GM19372 (cell line): ENCODE data around the gene PHC3.
"Not testable (repeated sequence)": the region's sequence is repeated elsewhere in the genome, so short reads cannot be mapped to it uniquely, and the experiment has no call there.

Experiments
- ATAC-seq: cut with Tn5 transposase; IDR thresholded peaks from one replicate; pipeline ENCODE4 v1.9.1; 2021; ENCODE audit warnings: mild to moderate bottlenecking, low read depth, moderate library complexity; ENCODE audit not compliant: unreplicated experiment

PHC3 gene

DNA sequence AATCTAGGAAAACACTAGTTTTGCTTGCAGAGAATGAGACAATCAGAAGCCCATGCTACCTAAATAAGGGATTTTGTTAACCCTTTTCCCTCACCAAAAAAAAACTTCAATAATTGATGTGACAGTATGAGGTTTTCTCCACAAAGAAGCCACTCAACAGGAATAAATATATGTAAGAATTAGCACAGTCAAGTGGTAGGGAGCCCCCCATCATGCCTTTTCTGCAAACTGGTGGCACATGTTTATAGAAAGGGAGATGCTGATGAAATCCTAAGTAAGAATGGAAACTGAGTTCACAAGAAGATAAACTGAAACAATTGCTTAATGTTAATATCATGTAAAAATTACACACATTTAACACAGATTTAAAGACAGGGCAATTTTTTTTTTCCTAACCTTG, 51.0 kb downstream of the PHC3 start:
- ATAC-seq = no peak

DNA sequence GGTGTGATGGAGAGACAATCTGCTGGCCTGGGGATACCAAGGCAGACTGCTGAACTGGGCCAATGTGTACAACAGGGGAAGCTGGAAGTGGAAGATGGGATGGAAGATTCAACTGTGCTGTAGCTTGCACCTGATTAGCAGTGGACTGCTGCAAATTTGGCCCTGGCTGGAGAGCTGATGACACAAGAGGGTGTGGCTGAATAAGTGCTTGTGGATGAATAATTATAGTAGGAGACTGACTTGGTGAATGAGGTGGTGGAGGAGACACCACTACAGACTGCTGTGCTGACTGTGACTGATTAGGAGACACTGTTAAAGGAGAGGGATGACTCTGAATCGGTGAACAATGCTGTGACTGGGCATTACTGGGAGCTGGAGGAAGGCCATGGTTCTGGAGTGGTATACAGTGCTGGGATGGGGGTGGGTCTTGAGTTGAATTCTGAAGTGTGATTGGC, 52.5 kb downstream of the PHC3 start:
- ATAC-seq = peak; percentile 43

DNA sequence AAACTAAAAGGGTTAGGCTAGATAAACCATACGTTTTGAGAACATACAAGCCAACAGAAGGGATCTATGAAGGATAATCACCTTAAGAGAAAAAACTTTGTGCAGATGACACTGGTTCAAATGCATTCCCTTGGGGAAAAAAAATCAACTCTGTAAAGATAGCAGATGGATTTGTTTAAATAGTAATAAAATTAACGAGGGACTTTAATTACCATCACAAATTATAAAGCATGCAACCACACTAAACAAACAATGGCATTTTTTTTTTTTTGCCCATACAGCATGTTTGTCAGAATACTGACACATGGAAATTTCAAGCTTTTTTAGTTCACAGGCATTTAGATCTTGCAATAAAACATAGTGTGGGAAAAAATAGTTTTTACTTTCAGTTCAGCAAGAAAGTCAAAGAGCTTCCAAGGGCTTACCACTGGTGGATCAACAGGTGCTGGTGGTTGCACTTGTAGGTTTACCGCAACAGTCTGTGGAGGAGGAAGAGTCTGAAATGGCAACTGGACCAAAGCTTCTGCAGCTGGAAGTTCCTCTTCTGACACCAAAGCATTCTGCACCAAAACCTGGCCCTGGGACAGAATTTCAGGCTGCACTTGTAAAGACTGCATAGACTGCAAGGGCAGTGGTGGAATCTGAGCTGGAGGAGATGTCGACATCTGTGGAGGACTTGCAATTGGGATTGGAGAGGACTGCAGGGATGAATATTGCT, 53.1 kb downstream of the PHC3 start:
- peak; percentile 92 for ATAC-seq

DNA sequence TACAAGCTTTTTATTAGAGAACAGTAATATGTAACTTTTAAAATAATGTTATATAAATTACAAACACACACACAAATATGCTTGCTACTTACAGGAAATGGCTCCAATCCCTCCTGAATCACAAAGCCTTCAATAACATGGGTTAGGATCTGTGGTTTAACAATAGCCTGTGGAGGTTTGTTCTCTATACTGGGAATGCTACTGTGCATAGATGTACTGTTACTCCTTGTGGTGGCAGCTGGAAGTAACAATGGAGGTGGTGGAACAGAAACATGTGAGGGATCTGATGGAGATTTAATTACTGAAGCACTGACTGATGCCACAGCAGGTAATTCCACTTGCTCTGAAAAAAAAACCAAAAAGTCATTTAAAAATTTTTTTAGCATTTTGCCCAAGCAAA, 64.4 kb downstream of the PHC3 start:
- ATAC-seq = no peak

DNA sequence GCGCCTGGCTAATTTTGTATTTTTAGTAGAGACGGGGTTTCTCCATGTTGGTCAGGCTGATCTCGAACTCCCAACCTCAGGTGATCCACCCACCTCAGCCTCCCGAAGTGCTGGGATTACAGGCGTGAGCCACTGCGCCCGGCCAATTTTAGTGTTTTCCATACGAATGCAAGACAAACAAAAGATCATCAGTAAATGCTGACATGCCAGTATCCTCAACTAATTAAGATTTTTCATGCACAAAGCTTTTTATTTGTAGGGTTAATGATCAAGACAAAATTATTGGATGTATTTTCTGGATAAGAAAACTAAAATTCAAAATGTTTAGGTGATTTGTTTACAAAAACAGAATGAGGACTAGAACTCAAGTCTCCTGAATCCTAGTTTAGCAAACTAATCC, 67.4 kb downstream of the PHC3 start:
- ATAC-seq = not testable (repeated sequence)

DNA sequence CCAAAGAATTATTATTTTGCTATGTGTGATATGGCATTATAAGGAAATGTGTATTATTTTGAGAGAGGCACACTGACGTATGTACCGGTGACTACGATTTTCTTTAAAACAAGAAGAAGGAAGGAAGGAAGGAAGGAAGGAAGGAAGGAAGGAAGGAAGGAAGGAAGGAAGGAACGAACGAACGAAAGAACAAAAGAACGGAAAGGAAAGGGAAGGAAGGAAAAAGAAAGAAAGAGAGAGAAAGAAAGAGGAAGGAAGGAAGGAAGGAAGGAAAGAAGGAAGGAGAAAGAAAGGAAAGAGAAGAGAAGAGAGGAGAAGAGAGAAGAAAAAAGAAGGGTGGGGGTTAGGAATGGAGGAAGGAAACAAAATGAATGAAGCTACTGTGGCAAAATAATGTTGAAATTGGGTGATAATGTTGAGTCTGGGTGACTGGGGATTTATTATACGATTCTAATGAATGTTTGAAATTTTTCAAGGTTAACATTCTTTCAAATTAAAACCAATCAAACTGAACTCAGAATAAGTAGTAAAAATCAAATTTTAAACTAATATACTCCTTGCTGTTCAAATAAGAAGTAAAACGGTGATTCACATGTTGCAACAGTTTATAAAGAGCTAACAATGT, 70.3 kb downstream of the PHC3 start:
- no peak for ATAC-seq

DNA sequence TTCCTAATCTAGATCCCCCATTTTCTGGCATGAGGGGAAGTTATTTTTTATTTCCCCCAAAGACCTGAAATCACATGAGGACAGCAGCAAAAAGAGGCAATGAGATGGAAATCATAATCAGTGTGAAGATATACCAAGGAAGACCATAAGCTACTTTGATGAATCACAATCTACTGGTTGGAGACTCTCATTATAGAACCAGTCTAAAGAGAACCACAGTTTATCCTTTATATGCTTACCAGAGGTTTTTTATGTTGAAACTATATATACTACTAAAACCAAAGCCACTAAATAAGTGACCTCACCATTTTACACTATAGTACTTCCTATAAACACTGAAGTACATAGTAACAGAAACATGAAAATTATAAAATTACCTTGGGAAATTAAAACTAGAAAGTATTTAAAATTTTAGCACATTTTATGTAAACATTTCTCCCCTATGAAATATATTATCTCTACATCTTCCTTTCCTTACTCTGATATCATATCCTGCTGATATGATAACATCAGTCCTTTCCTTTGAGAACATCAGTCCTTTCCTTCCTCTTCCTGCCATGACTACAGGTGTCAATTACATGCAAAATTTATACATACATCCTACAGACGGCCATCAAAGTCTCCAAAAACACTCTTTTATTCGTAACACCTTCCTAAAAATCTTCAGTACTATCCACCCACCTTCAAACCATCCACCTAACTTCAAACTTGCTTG, 71.8 kb downstream of the PHC3 start:
- ATAC-seq = no peak

DNA sequence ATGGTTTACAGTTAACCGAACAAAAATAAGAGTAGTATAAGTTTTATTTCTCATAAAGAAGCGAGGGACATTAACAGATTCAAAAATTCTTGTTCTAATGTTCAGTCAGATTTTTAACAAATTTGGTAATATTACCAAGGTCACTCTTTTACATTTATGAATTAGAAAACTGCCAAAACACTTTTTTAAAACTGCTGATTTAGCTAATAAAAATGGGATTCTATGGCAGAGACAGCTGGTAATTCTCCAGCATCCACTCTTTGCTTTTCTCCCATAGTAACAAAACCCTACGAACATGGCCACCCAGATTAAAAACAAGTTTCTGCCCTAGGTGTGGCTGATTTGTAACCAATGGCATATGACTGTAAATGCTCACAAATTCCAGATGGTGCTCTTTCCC, 72.6 kb downstream of the PHC3 start:
- ATAC-seq = no peak

DNA sequence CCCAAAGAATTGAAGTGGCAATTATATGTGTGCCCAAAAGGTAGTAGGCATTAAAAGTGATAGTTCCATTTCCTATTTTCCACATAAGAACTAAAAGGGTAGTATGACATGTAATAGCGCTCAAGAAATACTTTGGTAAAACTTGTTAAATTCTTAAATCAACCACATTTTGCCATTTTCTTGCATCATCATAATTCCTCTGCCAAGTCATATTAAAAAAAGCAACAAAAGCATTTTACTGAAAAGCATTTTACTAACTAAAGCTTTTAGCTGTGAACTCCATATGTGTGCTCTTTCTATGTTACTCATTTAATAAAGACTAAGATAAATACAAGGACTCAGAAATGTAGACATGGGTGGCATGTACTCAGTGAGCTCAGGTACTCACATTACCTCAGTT, 73.6 kb downstream of the PHC3 start:
- no peak for ATAC-seq

DNA sequence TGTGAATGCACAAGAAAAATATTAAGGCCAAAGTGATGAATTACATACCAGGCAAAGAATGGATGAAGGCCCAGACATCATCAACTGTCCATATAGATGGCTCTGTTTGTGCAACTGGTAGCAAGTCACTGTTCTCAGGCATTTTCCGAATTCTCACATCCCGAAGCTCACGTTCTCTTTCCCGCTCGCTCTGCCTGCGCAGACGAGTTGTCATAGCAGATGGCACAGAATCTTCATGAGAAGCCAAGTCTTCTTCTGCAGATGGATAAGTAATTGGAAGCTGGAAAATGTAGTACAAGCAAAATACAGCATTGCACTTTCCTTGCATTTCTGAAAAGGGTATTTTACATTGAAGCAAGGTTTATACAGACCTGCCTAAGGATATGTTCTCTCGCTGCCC, 79.1 kb downstream of the PHC3 start:
- no peak for ATAC-seq

DNA sequence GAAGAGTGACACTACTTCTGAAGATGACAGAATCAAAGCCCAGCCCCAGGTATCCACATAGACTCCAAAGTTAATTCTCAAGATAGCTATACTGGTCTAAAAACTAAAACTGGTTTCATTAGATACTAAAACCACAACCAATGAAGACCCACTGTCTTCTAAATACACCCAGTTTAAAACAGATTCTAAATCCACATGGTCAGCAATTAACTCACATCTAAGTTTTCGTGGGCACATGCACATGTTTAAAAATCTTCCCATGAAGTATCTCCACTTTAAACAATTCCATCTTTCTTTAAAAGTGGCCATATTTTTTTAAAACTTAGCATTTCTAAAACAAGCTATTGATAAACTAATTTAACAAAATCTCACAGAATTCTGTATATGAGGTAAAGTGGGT, 80.6 kb downstream of the PHC3 start:
- no peak for ATAC-seq

DNA sequence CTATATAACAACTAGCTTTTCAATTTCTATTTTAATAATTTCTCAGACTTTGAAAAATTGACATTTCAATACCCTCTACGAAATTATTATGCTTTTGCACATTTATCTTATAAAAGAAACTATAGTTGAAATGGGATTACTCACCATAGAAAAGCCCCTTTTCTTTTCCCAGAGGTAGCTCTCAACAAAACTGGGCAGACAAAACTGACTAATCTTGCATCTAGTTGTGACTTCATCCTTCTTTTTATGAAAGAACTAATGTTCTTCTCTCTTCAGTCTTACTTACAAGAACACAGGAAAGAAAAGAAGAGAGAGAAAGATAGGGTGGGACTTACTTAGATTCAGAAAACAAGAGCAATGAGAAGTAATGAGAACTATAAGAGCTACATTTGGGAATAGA, 82.8 kb downstream of the PHC3 start:
- no peak for ATAC-seq

DNA sequence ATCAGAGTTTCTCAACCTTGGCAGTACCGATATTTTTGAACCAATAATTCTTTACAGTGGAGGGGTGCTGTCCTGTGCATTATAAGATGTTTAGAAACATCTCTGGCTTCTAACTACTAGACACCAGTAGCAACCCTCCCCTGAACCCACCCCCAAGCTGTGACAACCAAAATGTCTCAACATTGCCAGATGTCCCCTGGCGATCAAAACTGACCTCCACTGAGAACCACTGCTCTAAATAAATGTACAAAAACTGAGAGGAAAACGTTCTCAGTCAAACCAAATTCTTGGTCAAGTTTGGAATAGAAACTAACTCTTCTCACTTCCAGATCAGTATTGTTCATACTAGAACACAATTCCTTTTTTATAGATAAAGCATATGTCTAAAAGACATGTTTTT, 85.2 kb downstream of the PHC3 start:
- no peak for ATAC-seq

DNA sequence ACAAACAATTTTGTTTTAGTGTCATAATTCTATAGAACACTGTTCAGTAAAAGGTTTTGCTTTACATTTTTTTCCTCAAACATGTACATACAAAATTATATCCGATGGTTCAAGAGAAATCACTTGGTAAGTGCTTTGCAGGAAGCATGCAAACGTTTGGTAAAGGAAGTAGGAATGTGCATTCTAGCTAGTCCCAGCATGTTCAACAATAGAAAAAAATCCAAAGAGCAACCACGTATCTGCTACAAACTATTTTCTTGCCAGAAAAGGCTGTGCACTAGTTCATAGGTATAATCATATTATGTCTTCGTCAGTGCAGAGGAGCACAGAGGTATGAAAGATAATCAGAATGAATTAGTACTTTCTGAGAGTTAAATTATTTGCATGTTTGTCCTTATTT, 85.8 kb downstream of the PHC3 start:
- ATAC-seq = no peak

DNA sequence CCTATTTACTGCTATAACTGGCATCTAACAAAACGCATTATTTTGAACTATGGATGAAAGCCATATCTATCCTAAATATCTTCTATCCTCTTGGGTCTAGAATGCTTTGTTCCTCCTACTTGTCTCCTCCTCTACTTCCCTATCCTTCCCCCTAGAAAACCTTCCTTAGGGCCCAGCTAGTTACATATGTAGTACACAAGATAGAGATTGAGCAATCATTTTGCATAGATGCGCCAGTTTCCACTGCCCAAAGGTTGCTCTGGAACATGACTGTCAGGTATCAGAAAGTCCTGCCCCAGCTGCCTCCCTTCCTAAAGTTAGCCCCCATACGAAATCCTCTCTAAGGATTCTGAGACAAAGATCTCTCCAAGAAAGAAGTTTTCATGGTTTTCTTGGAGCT, 88.6 kb downstream of the PHC3 start:
- ATAC-seq = no peak

DNA sequence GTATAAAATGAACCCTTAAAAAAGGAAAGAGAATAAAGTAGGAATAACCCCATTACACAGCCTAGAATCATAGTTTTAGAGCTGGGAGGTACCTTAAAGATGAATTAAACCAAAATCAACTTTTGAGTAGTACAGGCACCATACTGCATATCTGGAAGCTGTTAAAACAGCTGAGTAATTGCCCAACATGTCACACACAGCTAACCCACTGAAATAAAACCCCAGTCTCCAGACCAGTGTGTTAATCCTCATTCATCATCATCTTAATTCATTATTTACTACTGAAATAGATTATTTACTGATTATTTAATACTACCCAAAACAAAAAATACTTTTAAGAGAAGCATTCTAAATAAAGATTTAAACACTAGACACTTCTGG, 90.9 kb downstream of the PHC3 start:
- ATAC-seq = no peak

DNA sequence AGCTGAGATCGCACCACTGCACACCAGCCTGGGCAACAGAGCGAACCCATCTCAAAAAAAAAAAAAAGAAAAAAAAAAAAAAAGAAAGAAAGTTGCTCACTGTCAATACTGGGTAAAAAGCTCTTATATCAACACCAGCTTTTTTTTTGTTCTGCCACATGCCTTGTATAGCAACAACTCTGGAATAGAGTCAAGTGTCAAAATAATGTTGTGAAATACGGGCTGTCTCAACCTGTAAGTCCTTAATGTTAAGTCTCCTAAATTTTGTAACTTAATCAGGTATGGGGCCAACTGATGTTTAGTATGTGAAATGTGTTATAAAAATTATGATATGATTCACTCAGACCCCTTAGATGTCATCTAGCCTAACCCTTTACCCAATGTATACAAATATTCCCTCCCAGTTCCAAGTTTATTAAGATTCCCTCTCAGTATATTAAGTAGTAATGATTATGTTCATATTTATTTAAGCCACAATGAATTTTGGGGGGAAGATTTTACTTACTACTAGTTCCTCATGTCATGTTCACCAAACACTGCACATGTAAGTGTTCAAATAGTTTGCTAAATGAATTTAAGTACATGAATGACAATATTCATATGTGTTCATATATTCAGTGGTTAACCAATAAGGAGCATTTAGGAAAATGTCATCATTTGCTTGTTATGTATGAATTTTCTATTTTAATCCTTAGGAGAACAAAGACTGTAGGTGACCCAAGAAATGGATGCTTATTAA, 91.5 kb downstream of the PHC3 start:
- no peak for ATAC-seq

DNA sequence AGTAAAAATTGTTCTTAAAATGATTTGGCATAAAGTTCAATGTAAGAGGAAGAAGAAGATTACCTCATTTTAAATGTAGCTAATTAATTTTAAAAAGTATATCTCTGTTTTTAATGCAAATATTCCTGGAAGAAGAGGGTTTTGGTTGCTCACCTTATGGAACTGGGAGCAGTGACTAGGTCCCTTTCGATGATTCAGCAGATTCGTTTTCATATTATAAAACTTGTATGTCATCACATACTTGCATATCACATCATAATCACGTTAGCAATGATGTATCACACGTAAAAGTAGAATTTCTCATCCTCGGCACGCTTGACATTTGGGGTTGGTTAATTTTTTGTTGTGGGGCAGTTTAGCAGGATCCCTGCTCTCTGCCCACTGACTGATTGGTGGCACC, 96.1 kb downstream of the PHC3 start:
- no peak for ATAC-seq

DNA sequence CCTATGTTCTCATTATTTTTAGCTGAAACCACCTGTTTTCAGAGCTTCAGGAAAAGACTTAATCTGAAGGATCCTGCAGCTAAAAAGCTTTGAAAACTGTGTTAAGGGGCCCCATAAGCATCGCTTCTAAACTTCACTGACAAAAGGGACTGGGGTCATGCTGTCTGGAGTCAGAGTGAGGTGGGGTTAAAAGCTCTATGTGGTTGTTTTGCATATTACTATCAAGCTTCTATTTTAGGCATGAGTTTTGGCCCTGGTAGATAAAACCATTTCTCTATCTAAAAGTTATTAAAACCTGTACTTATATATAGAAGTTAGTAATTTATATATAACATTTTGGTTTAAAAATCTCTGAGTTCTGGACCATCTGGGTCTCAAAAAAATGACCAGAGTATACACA, 98.2 kb downstream of the PHC3 start:
- no peak for ATAC-seq

DNA sequence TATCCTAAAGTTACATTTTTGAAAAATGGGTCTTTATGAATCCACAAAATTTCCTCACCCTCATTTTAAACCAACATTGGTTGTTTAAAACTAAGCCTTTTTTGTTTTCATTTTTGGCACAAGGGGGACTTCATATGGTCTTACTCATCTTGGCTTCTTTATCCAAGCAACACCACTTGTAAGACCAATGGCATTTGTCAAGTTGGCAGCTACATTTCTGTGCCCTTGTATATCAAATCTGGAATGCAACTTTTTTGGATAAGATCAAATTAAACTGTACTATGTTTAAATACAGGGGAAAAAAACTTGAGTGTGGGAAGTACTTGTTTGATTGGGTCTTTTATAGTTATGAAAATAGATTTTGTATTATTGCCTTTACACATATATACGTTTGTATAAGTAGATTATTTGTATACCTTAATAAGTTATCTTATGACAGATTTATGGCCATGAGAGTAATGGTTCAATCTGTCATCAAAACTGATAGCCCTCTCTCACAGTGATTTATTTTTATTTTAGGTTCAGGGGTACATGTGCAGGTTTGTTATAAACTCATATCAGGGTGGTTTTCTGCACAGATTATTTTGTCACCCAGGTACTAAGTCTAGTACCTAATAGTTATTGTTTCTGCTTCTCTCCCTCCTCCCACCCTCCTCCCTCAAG, 100.3 kb downstream of the PHC3 start:
- ATAC-seq = no peak

DNA sequence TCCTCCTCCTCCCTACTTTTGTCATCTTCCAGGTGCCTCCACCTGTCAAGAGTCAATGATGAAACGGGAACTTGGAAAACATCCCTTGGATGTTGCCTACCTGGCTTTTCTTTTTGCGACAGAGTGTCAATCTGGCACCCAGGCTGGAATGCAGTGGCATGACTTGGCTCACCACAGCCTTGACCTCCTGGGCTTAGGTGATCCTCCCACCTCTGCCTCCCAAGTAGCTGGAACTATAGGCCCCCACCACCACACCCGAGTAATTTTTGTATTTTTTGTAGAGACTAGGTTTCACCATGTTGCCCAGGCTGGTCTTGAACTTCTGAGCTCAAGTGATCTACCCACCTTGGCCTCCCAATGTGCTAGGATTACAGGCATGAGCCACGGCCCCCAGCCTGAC, 100.9 kb downstream of the PHC3 start:
- no peak for ATAC-seq
